SIG-M5 (cell line): ENCODE measurements around the gene SLC2A1.

Experiments
- DNase-seq: peaks from one replicate; lab custom pipeline; 2025; lab: John Stamatoyannopoulos, UW

Gene SLC2A1

DNA sequence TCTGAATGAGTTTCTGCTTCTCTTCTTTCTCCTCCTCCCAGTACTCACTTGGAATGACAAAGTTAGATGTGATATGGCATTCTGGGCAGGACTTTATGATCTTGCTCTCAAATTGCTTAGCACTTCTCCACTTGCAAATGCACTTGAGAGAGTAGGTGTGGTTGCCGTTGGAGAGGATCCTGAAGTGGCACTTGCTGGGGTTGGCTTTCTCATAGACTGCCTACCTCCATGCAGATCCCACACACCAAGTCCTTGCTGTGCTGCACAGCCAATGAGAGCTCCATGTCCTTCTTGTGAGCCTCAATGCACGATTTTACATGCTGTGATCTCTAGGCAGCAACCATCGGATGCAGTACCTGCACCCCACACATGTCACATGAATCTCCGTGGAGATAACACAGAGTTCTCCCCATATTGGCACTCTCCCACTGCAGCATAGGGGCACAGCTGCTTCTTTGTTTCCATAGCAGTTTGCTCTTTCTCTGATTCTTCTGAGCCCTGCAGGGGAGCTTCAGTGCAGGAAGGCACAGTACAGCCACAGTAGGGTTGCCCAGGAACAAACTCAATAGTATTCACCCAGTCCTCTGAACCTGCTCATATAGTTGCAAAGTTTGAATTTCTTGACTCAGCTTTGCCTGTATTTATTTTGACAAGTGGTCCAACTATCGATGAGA is 67.1 kb downstream of the SLC2A1 start:
- no peak for DNase-seq

GRCh38 chr1:42889264-42889663 is 69.4 kb downstream of the SLC2A1 start:
- no peak for DNase-seq

- no peak for DNase-seq
Measured at GRCh38 chr1:42888013-42888633, 70.5 kb downstream of the SLC2A1 start.

DNA sequence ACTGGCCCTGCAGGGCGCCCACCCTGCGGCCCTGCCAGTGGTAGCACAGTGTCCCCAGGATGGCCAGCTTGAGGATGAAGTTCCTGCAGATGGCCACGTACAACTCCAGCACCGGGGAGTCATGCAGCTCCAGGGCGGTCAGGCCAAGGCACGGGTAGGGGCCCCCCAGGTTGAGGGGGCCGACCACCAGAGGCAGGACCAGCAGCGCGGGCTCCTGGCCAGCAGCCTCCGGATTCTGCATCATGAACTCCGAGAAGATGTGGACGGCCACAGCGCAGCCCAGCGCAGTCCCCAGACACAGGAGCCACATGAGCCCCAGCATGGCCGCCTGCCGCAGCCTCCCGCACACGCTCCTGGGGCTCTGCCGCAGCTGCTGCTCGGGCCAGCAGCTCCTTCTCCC is 71.3 kb downstream of the SLC2A1 start:
- no peak for DNase-seq

DNA sequence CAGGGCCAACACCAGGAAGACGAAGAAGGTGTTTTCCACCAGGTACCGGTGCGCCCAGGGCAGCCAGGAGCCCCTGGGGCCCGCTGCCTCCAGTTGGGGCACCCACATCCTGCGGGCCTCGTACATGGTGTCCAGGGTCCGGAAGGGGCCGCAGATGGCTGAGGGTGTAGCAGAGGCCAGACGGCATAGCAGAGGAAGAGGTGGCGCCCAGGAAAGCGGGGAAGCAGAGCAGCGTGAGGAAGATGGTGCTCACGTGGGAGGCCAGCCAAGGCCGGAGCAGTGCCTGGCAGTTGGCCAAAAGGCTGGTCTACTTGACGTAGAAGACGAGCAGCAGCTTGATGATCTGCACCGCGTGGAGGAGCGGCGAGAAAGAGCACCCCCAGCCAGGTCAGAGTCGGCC is 71.9 kb downstream of the SLC2A1 start:
- DNase-seq, result no peak

- no peak for DNase-seq
Measured at GRCh38 chr1:42886046-42886739, 72.5 kb downstream of the SLC2A1 start.

GRCh38 chr1:42880384-42880783 is 78.3 kb downstream of the SLC2A1 start:
- no peak for DNase-seq

- no peak for DNase-seq
Measured at GRCh38 chr1:42877380-42877779, 81.3 kb downstream of the SLC2A1 start.

DNA sequence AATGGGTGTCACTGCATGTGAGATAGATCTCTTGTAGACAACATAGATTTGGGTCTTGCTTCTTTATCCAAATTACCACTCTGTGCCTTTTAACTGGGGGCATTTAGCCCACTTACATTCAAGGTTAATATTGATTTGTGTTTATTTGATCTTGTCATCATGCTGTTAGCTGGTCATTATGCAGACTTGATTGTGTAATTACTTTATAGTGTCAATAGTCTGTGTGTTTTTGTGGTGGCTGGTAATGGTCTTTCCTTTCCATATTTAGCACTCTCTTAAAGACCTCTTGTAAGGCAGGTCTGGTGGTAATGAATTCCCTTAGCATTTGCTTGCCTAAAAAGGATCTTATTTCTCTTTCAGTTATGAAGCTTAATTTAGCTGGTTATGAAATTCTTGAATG is 82.7 kb downstream of the SLC2A1 start:
- DNase-seq, result no peak
